SU-DHL-6 (cell line): Measurements from ENCODE around the gene MCOLN2.
"Not testable (repeated sequence)": the region's sequence is repeated elsewhere in the genome, so short reads cannot be mapped to it uniquely, and the experiment has no call there.

ENCODE experiments used
- H2AFZ ChIP-seq: fragments of 200-600 bp; sonication (generic); 2 replicates; pipeline ENCODE4 v1.6.1; 2014; ENCODE audit warnings: low read depth, mild to moderate bottlenecking, moderate library complexity, mixed read lengths, antibody characterized with exemption, low read length; ENCODE audit not compliant: severe bottlenecking
- H3F3A ChIP-seq: fragments of 200-600 bp; shearing (Covaris generic); 2 replicates; pipeline ENCODE4 v1.6.0; 2016; ENCODE audit warnings: antibody characterized with exemption, mild to moderate bottlenecking; ENCODE audit not compliant: insufficient read depth
- H3K27ac ChIP-seq: fragments of 200-600 bp; sonication (generic); 2 replicates; pipeline ENCODE4 v1.5.1; 2016; ENCODE audit warnings: low read depth, mild to moderate bottlenecking, low read length, moderate library complexity, mixed read lengths
- H3K27me3 ChIP-seq: fragments of 200-600 bp; sonication (generic), shearing (Covaris generic); 2 replicates; pipeline ENCODE4 v1.6.0; 2014; ENCODE audit warnings: mild to moderate bottlenecking, low read length
- H3K36me3 ChIP-seq: fragments of 200-600 bp; sonication (generic); 2 replicates; pipeline ENCODE4 v1.6.1; 2014; ENCODE audit warnings: mild to moderate bottlenecking, low read length, mixed read lengths
- H3K4me2 ChIP-seq: fragments of 300-600, 200-600 bp; shearing (Covaris generic), sonication (generic); 2 replicates; pipeline ENCODE4 v1.6.0; 2014; ENCODE audit warnings: low read length, low read depth, mild to moderate bottlenecking; ENCODE audit not compliant: poor library complexity, severe bottlenecking
- H3K4me3 ChIP-seq: fragments of 200-600 bp; sonication (generic); 2 replicates; pipeline ENCODE4 v1.5.1; 2014; ENCODE audit warnings: antibody characterized with exemption, low read length, mild to moderate bottlenecking, mixed read lengths; ENCODE audit not compliant: insufficient read depth, poor library complexity, severe bottlenecking
- H3K79me2 ChIP-seq: fragments of 200-600 bp; sonication (generic); 2 replicates; pipeline ENCODE4 v1.6.1; 2014; ENCODE audit warnings: mild to moderate bottlenecking, low read length, moderate library complexity; ENCODE audit not compliant: insufficient read depth
- H3K9ac ChIP-seq: fragments of 200-600 bp; sonication (generic); 2 replicates; pipeline ENCODE4 v1.7.0; 2014; ENCODE audit warnings: mild to moderate bottlenecking, low read length
- H3K9me2 ChIP-seq: fragments of 200-600 bp; sonication (generic); replicated peaks from 2 replicates; pipeline ENCODE4 v1.6.1; 2014; ENCODE audit warnings: low read length; ENCODE audit not compliant: insufficient read depth
- H3K9me3 ChIP-seq: fragments of 200-600 bp; sonication (generic); 2 replicates; pipeline ENCODE4 v1.6.1; 2014; ENCODE audit warnings: low read length, mixed read lengths; ENCODE audit not compliant: insufficient read depth
- H4K20me1 ChIP-seq: fragments of 200-600 bp; sonication (generic); 2 replicates; pipeline ENCODE4 v1.6.1; 2014; ENCODE audit warnings: low read depth, mild to moderate bottlenecking, antibody characterized with exemption, low read length, moderate library complexity, mixed read lengths
- CTCF ChIP-seq: fragments of 200-600 bp; sonication (generic); IDR thresholded peaks from one replicate; pipeline ENCODE4 v1.5.1; 2017; ENCODE audit warnings: antibody characterized with exemption, mild to moderate bottlenecking, low read length, moderate library complexity; ENCODE audit not compliant: insufficient read depth, poor library complexity, severe bottlenecking
- EZH2phosphoT487 ChIP-seq: fragments of 200-600 bp; sonication (generic), shearing (Covaris generic); conservative IDR thresholded peaks from 2 replicates; pipeline ENCODE4 v1.6.1; 2018; ENCODE audit warnings: mild to moderate bottlenecking, antibody characterized with exemption, low read length, moderate library complexity, mixed read lengths

MCOLN2 gene

GRCh38 chr1:85022700-85023099 lies 25.8 kb upstream of the MCOLN2 start:
- no peak overlapping the region for H3K4me3 ChIP-seq
- TF ChIP-seq EZH2phosphoT487 (no peak), CTCF (no peak)
- H3K9me3 ChIP-seq: no peaks in the 10 kb centered on the region
- no peaks in the 10 kb centered on the region for H3K79me2 ChIP-seq
- no peak overlapping the region for H3K4me2 ChIP-seq
- no peaks in the 10 kb centered on the region for H3K9me2 ChIP-seq
- no peak overlapping the region for H2AFZ ChIP-seq
- no peaks in the 10 kb centered on the region for H3F3A ChIP-seq
- H3K27me3 ChIP-seq: no peaks in the 10 kb centered on the region
- no peak overlapping the region for H3K27ac ChIP-seq
- no peaks in the 10 kb centered on the region for H4K20me1 ChIP-seq
- H3K9ac ChIP-seq: no peak overlapping the region
- no peaks in the 10 kb centered on the region for H3K36me3 ChIP-seq

GRCh38 chr1:85019994-85020393 lies 23.1 kb upstream of the MCOLN2 start:
- Histone ChIP-seq H2AFZ (no peak overlapping the region), H3K79me2 (no peaks in the 10 kb centered on the region), H3K27ac (no peak overlapping the region), H3F3A (no peaks in the 10 kb centered on the region), H3K4me2 (no peak overlapping the region), H3K9me3 (no peaks in the 10 kb centered on the region), H4K20me1 (no peaks in the 10 kb centered on the region), H3K27me3 (no peaks in the 10 kb centered on the region), H3K9me2 (no peaks in the 10 kb centered on the region), H3K36me3 (no peaks in the 10 kb centered on the region), H3K4me3 (no peak overlapping the region), H3K9ac (no peak overlapping the region)
- TF ChIP-seq CTCF (no peak), EZH2phosphoT487 (no peak)

DNA sequence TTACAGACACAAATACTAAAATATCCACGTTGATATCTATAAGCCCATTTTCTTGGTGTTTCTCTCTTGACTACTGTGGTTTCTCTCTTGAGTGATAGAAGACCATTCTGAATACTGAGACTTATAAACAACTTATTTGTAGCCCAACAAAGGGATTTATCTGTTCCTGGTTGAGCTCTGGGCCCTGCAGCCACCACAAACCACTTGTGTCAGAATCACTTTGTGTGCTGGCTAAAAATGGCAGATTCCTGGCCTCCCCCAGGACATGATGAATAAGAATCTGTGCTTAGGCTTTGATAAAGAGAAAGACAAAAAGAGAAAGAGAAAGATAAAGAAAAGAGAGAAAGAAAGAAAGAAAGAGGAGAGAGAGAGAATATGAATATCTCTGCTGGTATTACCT lies 18.9 kb upstream of the MCOLN2 start:
- H3K4me3 ChIP-seq: no peak overlapping the region
- TF ChIP-seq CTCF: no peak
- no peak for TF ChIP-seq EZH2phosphoT487
- no peak overlapping the region for H3K4me2 ChIP-seq
- H3K9me3 ChIP-seq: no peaks in the 10 kb centered on the region
- no peaks in the 10 kb centered on the region for H3K79me2 ChIP-seq
- no peaks in the 10 kb centered on the region for H3K27me3 ChIP-seq
- H3K27ac ChIP-seq: no peak overlapping the region
- H4K20me1 ChIP-seq: no peaks in the 10 kb centered on the region
- H3K9ac ChIP-seq: no peak overlapping the region
- no peaks in the 10 kb centered on the region for H3F3A ChIP-seq
- no peaks in the 10 kb centered on the region for H3K36me3 ChIP-seq
- H2AFZ ChIP-seq: no peak overlapping the region
- no peaks in the 10 kb centered on the region for H3K9me2 ChIP-seq

DNA sequence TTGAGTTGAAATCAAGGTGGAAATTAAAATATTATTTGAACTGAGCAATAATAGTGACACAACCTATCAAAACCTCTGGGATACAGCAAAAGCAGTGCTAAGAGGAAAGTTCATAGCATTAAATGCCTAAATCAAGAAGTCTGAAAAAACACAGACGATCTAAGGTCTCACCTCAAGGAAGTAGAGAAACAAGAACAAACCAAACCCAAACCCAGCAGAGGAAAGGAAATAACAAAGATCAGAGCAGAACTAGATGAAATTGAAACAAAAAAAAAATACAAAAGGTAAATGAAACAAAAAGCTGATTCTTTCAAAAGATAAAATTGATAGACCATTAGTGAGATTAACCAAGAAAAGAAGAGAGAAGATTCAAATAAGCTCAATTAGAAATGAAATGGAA lies 8.7 kb upstream of the MCOLN2 start:
- not testable (repeated sequence) for H4K20me1 ChIP-seq, H3K27me3 ChIP-seq, H3K4me3 ChIP-seq, H3K36me3 ChIP-seq, H3K9ac ChIP-seq, H3K4me2 ChIP-seq, H3F3A ChIP-seq, H2AFZ ChIP-seq, H3K9me2 ChIP-seq, H3K9me3 ChIP-seq, H3K79me2 ChIP-seq, H3K27ac ChIP-seq
